HG02938 (cell line): ENCODE measurements around the gene RABL6.
"Not testable (repeated sequence)": the region's sequence is repeated elsewhere in the genome, so short reads cannot be mapped to it uniquely, and the experiment has no call there.

ENCODE experiments used
- ATAC-seq: cut with Tn5 transposase; IDR thresholded peaks from one replicate; pipeline ENCODE4 v1.9.1; 2021; ENCODE audit warnings: mild to moderate bottlenecking, moderate library complexity; ENCODE audit not compliant: unreplicated experiment

Gene RABL6

GRCh38 chr9:136856079-136856476 is 48.3 kb downstream of the RABL6 start:
- no peak for ATAC-seq

GRCh38 chr9:136856541-136857141 is 48.9 kb downstream of the RABL6 start:
- no peak for ATAC-seq

- ATAC-seq = no peak
These were observed 49.4 kb downstream of the RABL6 start for GRCh38 chr9:136857166-136857565.

GRCh38 chr9:136857581-136858412 is 50.0 kb downstream of the RABL6 start:
- no peak for ATAC-seq

- ATAC-seq = no peak
These were observed 50.7 kb downstream of the RABL6 start for GRCh38 chr9:136858452-136858843.

- ATAC-seq = no peak
These were observed 51.4 kb downstream of the RABL6 start for GRCh38 chr9:136858844-136859757.

- ATAC-seq = no peak
These were observed 52.8 kb downstream of the RABL6 start for GRCh38 chr9:136860529-136860928.

- no peak for ATAC-seq
These were observed 53.5 kb downstream of the RABL6 start for GRCh38 chr9:136860933-136861873.

GRCh38 chr9:136861874-136862457 is 54.2 kb downstream of the RABL6 start:
- no peak for ATAC-seq

GRCh38 chr9:136862849-136863622 is 55.3 kb downstream of the RABL6 start:
- ATAC-seq = no peak

GRCh38 chr9:136863623-136864273 is 56.0 kb downstream of the RABL6 start:
- ATAC-seq = no peak

GRCh38 chr9:136865041-136865767 is 57.5 kb downstream of the RABL6 start:
- ATAC-seq = no peak

GRCh38 chr9:136865768-136866103 is 58.0 kb downstream of the RABL6 start:
- ATAC-seq = no peak

GRCh38 chr9:136866898-136867421 is 59.2 kb downstream of the RABL6 start:
- not testable (repeated sequence) for ATAC-seq

GRCh38 chr9:136867480-136867879 is 59.7 kb downstream of the RABL6 start:
- no peak for ATAC-seq

GRCh38 chr9:136867917-136868316 is 60.2 kb downstream of the RABL6 start:
- ATAC-seq = no peak

- no peak for ATAC-seq
These were observed 60.9 kb downstream of the RABL6 start for GRCh38 chr9:136868644-136869043.

- not testable (repeated sequence) for ATAC-seq
These were observed 61.9 kb downstream of the RABL6 start for GRCh38 chr9:136869611-136870010.
